Testis (tissue), 2 donors: ENCODE measurements around the gene NUMBL.

ENCODE experiments used
- POLR2A ChIP-seq: fragments of 450-650 bp; IDR thresholded peaks from one replicate; pipeline ENCODE4 v1.6.1; 2017; ENCODE audit warnings: antibody characterized with exemption, mild to moderate bottlenecking, moderate library complexity
- TF ChIP-seq, protein P1 (sequence below), 3 experiments: fragments of 450-650 bp in 2 of 3; fragments of 200-600 bp in 1 of 3; sonication (generic) in 1 of 3; IDR thresholded peaks; one replicate each; pipeline ENCODE4 v1.5.1; 2016 to 2019; ENCODE audit warnings: antibody characterized with exemption in 3 of 3, mild to moderate bottlenecking in 2 of 3, moderate library complexity in 1 of 3

DNA sequence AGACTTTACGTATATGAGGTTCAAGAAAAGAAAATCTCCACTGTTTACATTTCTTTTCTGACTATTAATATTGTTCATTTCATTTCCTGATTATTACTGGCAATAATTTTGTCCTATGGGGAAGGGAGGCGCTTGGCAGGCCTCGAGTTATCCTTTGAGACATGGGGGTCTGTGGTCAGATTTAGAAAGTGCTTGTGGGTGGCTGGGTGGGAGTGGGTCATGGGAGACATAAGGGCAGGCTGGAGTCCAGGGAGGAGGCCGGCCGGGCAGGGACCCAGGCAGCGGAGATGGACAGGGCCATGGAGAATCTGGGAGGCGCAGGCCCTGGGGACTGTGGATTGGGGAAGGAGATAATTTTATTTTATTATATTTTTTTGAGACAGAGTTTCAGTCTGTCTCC lies 49.2 kb downstream of the NUMBL start:
- TF ChIP-seq, protein P1, sequence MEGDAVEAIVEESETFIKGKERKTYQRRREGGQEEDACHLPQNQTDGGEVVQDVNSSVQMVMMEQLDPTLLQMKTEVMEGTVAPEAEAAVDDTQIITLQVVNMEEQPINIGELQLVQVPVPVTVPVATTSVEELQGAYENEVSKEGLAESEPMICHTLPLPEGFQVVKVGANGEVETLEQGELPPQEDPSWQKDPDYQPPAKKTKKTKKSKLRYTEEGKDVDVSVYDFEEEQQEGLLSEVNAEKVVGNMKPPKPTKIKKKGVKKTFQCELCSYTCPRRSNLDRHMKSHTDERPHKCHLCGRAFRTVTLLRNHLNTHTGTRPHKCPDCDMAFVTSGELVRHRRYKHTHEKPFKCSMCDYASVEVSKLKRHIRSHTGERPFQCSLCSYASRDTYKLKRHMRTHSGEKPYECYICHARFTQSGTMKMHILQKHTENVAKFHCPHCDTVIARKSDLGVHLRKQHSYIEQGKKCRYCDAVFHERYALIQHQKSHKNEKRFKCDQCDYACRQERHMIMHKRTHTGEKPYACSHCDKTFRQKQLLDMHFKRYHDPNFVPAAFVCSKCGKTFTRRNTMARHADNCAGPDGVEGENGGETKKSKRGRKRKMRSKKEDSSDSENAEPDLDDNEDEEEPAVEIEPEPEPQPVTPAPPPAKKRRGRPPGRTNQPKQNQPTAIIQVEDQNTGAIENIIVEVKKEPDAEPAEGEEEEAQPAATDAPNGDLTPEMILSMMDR (IDR thresholded peaks at IDR 0.05): no peak
- no peak for TF ChIP-seq POLR2A
